ENCODE results near the gene TNNC2. TPM values are rescaled to one million over a fixed set of nuclear protein-coding genes. Genes with fewer than 3 reads are reported as not detected.

Gene TNNC2
- total and polyA plus RNA-seq, 2 of the 13 experiments (the other 11 are each of a cell fraction or from before 2014, with no cell fraction given), result 1.8 to 4.7 TPM

GRCh38 chr20:45833883-45834796, 7.0 kb upstream of the TNNC2 start (continued):
- TF ChIP-seq HMGXB3 (CRISPR knock-in tag; IDR thresholded peaks at IDR 0.05; ENCODE audit: borderline replicate concordance) (peak; percentile 41; the same call in 1 of the 2 replicates), ZNF510 (CRISPR knock-in tag; IDR thresholded peaks at IDR 0.05; ENCODE audit: low read depth) (peak; percentile 58; the same call in 1 of the 2 replicates), SP140L (CRISPR knock-in tag; IDR thresholded peaks at IDR 0.05; ENCODE audit: borderline replicate concordance) (no peak), MYPOP (CRISPR knock-in tag; IDR thresholded peaks at IDR 0.05) (0 out of 2 replicates have a peak, but pooled peaks have one; percentile 19), ZFP62 (CRISPR knock-in tag; IDR thresholded peaks at IDR 0.05) (no peak), CEBPB (IDR thresholded peaks at IDR 0.05; ENCODE audit: borderline replicate concordance, low read depth, low read length) (no peak), ZNF496 (CRISPR knock-in tag; IDR thresholded peaks at IDR 0.05; ENCODE audit: insufficient replicate concordance) (no peak), NFKB2 (CRISPR knock-in tag; IDR thresholded peaks at IDR 0.05; ENCODE audit: borderline replicate concordance) (peak; percentile 79), ZFP91 (CRISPR knock-in tag; IDR thresholded peaks at IDR 0.05; ENCODE audit: borderline replicate concordance) (peak; percentile 90), THAP7 (CRISPR knock-in tag; IDR thresholded peaks at IDR 0.05) (no peak), CCDC6 (CRISPR knock-in tag; IDR thresholded peaks at IDR 0.05) (no peak), ZBTB10 (CRISPR knock-in tag; IDR thresholded peaks at IDR 0.05; ENCODE audit: borderline replicate concordance) (no peak; the same call in 1 of the 2 replicates), POLR2G (IDR thresholded peaks at IDR 0.05; ENCODE audit: low read depth, low read length) (peak; percentile 49), HOXA7 (CRISPR knock-in tag; IDR thresholded peaks at IDR 0.05) (no peak), ZFP36L2 (CRISPR knock-in tag; IDR thresholded peaks at IDR 0.05) (peak; percentile 93; the same call in 1 of the 2 replicates), DPF2 (CRISPR knock-in tag; IDR thresholded peaks at IDR 0.05; ENCODE audit: borderline replicate concordance, low read depth) (no peak)
